H9 (cell line): ENCODE measurements around the gene SLIT1. TPM values are rescaled to one million over a fixed set of nuclear protein-coding genes. Genes with fewer than 3 reads are reported as not detected.

Source experiments
- DNase-seq: peaks from one replicate; pipeline ENCODE4 v3.0.0-alpha.2; 2017
- H2AFZ ChIP-seq: one replicate; pipeline ENCODE4 v1.6.1; 2013; ENCODE audit warnings: mild to moderate bottlenecking, low read length, control low read depth, moderate library complexity
- H2AK5ac ChIP-seq: 2 replicates; pipeline ENCODE4 v1.6.1; 2013; ENCODE audit warnings: low read length, control low read depth, mixed read lengths; ENCODE audit not compliant: insufficient read length
- H2BK120ac ChIP-seq: one replicate; pipeline ENCODE4 v1.6.1; 2013; ENCODE audit warnings: low read depth, mild to moderate bottlenecking, low read length, control low read depth, inconsistent platforms; ENCODE audit not compliant: poor library complexity, severe bottlenecking
- H2BK12ac ChIP-seq: 2 replicates; pipeline ENCODE4 v1.6.1; 2013; ENCODE audit warnings: low read length, control low read depth, mixed read lengths, low read depth; ENCODE audit not compliant: insufficient read length
- H2BK15ac ChIP-seq: 2 replicates; pipeline ENCODE4 v1.6.1; 2013; ENCODE audit warnings: low read depth, low read length, control low read depth
- H2BK20ac ChIP-seq: one replicate; pipeline ENCODE4 v1.6.1; 2013; ENCODE audit warnings: low read depth, mild to moderate bottlenecking, low read length, control low read depth, inconsistent platforms; ENCODE audit not compliant: poor library complexity, severe bottlenecking
- H2BK5ac ChIP-seq: 2 replicates; pipeline ENCODE4 v1.6.1; 2013; ENCODE audit warnings: low read length, control low read depth, mixed read lengths; ENCODE audit not compliant: insufficient read length
- H3K14ac ChIP-seq: 2 replicates; pipeline ENCODE4 v1.6.1; 2013; ENCODE audit warnings: low read length, control low read depth; ENCODE audit not compliant: insufficient read depth
- H3K18ac ChIP-seq: 2 replicates; pipeline ENCODE4 v1.6.1; 2013; ENCODE audit warnings: low read depth, mild to moderate bottlenecking, mixed read lengths, low read length, control low read depth; ENCODE audit not compliant: insufficient read length
- H3K23ac ChIP-seq: 2 replicates; pipeline ENCODE4 v1.6.1; 2013; ENCODE audit warnings: low read length, control low read depth, mixed read lengths, low read depth; ENCODE audit not compliant: insufficient read length
- H3K23me2 ChIP-seq: 2 replicates; pipeline ENCODE4 v1.6.1; 2013; ENCODE audit warnings: low read depth, mild to moderate bottlenecking, mixed read lengths, low read length, control low read depth; ENCODE audit not compliant: insufficient read length, poor library complexity, severe bottlenecking
- H3K27ac ChIP-seq: 2 replicates; pipeline ENCODE4 v1.5.1; 2013; ENCODE audit warnings: low read length, control low read depth, mixed read lengths, low read depth; ENCODE audit not compliant: insufficient read length
- H3K27me3 ChIP-seq: 2 replicates; pipeline ENCODE4 v1.6.1; 2013; ENCODE audit warnings: low read length, control low read depth, inconsistent platforms; ENCODE audit not compliant: insufficient read depth
- H3K4ac ChIP-seq: 2 replicates; pipeline ENCODE4 v1.6.1; 2013; ENCODE audit warnings: low read depth, mild to moderate bottlenecking, control low read depth, inconsistent platforms, low read length, moderate library complexity
- H3K4me1 ChIP-seq: 2 replicates; pipeline ENCODE4 v1.6.1; 2013; ENCODE audit warnings: low read length, control low read depth, inconsistent platforms; ENCODE audit not compliant: insufficient read depth
- H3K4me2 ChIP-seq: 2 replicates; pipeline ENCODE4 v1.6.1; 2013; ENCODE audit warnings: low read length, control low read depth, mixed read lengths; ENCODE audit not compliant: insufficient read length, insufficient read depth
- H3K56ac ChIP-seq: 2 replicates; pipeline ENCODE4 v1.6.1; 2013; ENCODE audit warnings: low read depth, mild to moderate bottlenecking, mixed read lengths, low read length, control low read depth; ENCODE audit not compliant: insufficient read length
- H3K79me1 ChIP-seq: 2 replicates; pipeline ENCODE4 v1.6.1; 2013; ENCODE audit warnings: low read depth, mild to moderate bottlenecking, moderate library complexity, low read length, control low read depth, inconsistent platforms; ENCODE audit not compliant: insufficient read depth, poor library complexity, severe bottlenecking
- H3K79me2 ChIP-seq: 2 replicates; pipeline ENCODE4 v1.6.1; 2013; ENCODE audit warnings: low read length, control low read depth, inconsistent platforms; ENCODE audit not compliant: insufficient read depth
- H3K9ac ChIP-seq: 2 replicates; pipeline ENCODE4 v1.6.1; 2013; ENCODE audit warnings: low read length, control low read depth, mixed read lengths; ENCODE audit not compliant: insufficient read length; ENCODE audit errors: extremely low read depth
- H3K9me3 ChIP-seq: one replicate; pipeline ENCODE4 v1.6.1; 2013; ENCODE audit warnings: low read depth, low read length, inconsistent platforms; ENCODE audit not compliant: control insufficient read depth
- H3T11ph ChIP-seq: one replicate; pipeline ENCODE4 v1.6.1; 2013; ENCODE audit warnings: mild to moderate bottlenecking, low read length, control low read depth, inconsistent platforms
- H4K20me1 ChIP-seq: one replicate; pipeline ENCODE4 v1.6.1; 2013; ENCODE audit not compliant: control insufficient read depth, insufficient read length, insufficient read depth
- H4K5ac ChIP-seq: 2 replicates; pipeline ENCODE4 v1.6.1; 2013; ENCODE audit warnings: low read depth, mild to moderate bottlenecking, mixed read lengths, low read length, control low read depth; ENCODE audit not compliant: insufficient read length
- H4K8ac ChIP-seq: replicated peaks from 2 replicates; pipeline ENCODE4 v1.6.1; 2013; ENCODE audit warnings: low read length, control low read depth, mixed read lengths, low read depth; ENCODE audit not compliant: insufficient read length
- H4K91ac ChIP-seq: 2 replicates; pipeline ENCODE4 v1.6.1; 2013; ENCODE audit warnings: low read depth, mild to moderate bottlenecking, moderate library complexity, mixed read lengths, low read length, control low read depth; ENCODE audit not compliant: insufficient read length
- H3K27ac Mint-ChIP-seq, 3 experiments: 2 replicates in 2 of 3; 3 replicates in 1 of 3; pipeline ENCODE4 v1.8.0; 2020 to 2021; ENCODE audit warnings: mixed read lengths in 3 of 3, mild to moderate bottlenecking in 1 of 3, moderate library complexity in 1 of 3
- H3K27me3 Mint-ChIP-seq: 2 replicates; pipeline ENCODE4 v1.8.0; 2021; ENCODE audit warnings: low read depth, mild to moderate bottlenecking, moderate library complexity, mixed read lengths
- H3K36me3 Mint-ChIP-seq, 3 experiments: 2 replicates in 2 of 3; 3 replicates in 1 of 3; pipeline ENCODE4 v1.8.0; 2020 to 2021; ENCODE audit warnings: low read depth in 3 of 3, mixed read lengths in 3 of 3; ENCODE audit not compliant: insufficient read depth in 1 of 3
- H3K4me1 Mint-ChIP-seq, 2 experiments: 2 replicates each; pipeline ENCODE4 v1.8.0; 2020; ENCODE audit warnings: mixed read lengths in 2 of 2
- H3K4me3 Mint-ChIP-seq, 2 experiments: 2 replicates in 1 of 2; 3 replicates in 1 of 2; pipeline ENCODE4 v1.8.0; 2020 to 2021; ENCODE audit warnings: mild to moderate bottlenecking in 2 of 2, mixed read lengths in 2 of 2, moderate library complexity in 1 of 2
- H3K9me3 Mint-ChIP-seq, 2 experiments: 2 replicates in 1 of 2; 3 replicates in 1 of 2; pipeline ENCODE4 v1.8.0; 2020; ENCODE audit warnings: mild to moderate bottlenecking in 2 of 2, mixed read lengths in 2 of 2, moderate library complexity in 1 of 2
- WGBS: extraction: QIAGEN DNeasy Blood & Tissue Kit; methylation state at CpG from one replicate; pipeline ENCODE4 v1.1.7; 2013; ENCODE audit warnings: missing lambda C conversion rate, low lambda C conversion rate, mixed read lengths; ENCODE audit not compliant: insufficient read length; ENCODE audit errors: extremely low coverage; 5-methylcytosine and 5-hydroxymethylcytosine counted together
- total RNA-seq: library from RNA; stranded (reverse); gene quantifications from 2 replicates; pipeline ENCODE4 v1.2.1, GENCODE V29; 2021
- TF ChIP-seq, protein P1 (sequence below): fragments of 200-600 bp; sonication (generic); conservative IDR thresholded peaks from 3 replicates; pipeline ENCODE4 v1.8.0; 2021; ENCODE audit warnings: antibody characterized with exemption, mild to moderate bottlenecking

The SLIT1 gene
- total RNA-seq, 1 experiment from 2014 or later: 0.57 TPM

DNA sequence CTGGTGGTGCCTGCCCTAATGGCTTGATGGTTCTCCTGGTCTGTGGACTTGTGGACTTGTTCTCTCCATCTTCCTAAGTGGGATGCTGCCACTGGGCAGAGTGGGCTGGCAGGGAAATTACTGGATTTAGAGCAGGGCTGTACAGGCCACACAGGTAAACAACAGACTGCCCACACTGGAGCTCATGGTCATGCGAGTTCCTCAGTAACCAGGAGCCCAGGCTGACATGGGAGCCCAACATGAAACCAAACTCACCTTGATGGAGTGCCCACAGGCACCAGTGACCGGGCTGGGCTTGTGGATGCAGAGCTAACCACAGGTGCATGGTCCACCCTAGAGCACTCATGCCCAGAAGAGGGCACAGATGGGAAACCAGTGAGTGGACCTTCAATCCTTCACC lies 116.7 kb downstream of the SLIT1 start:
- Mint-ChIP-seq H3K27ac (no peak overlapping the region), H3K4me1 (peaks cover 26 to 31% of the 10 kb centered on the region in 2 experiments), H3K36me3 (peaks cover 0 to 5% (median 4%) of the 10 kb centered on the region in 3 experiments; a peak in 3 of 7 replicates), H3K27me3 (peaks cover 24% of the 10 kb centered on the region), H3K9me3 (peaks cover 5 to 7% of the 10 kb centered on the region in 2 experiments; a peak in 2 of 5 replicates), H3K4me3 (no peak overlapping the region)
- Histone ChIP-seq H3K56ac (no peak overlapping the region), H3K4me1 (no peaks in the 10 kb centered on the region), H2BK120ac (no peak overlapping the region), H2AK5ac (no peak overlapping the region), H3K4me2 (no peak overlapping the region), H3K23me2 (no peaks in the 10 kb centered on the region), H3K27me3 (no peaks in the 10 kb centered on the region), H2BK15ac (no peak overlapping the region), H3K23ac (no peak overlapping the region), H3K27ac (no peak overlapping the region), H3K79me1 (no peaks in the 10 kb centered on the region), H2AFZ (no peak overlapping the region), H4K91ac (no peak overlapping the region), H3K9ac (no peak overlapping the region), H3K18ac (no peak overlapping the region), H4K8ac (no peak overlapping the region), H2BK5ac (no peak overlapping the region), H2BK12ac (no peak overlapping the region), H2BK20ac (no peak overlapping the region), H4K20me1 (no peaks in the 10 kb centered on the region), H3K79me2 (no peaks in the 10 kb centered on the region), H4K5ac (no peak overlapping the region), H3K14ac (no peak overlapping the region), H3T11ph (no peak overlapping the region), H3K4ac (no peak overlapping the region), H3K9me3 (no peaks in the 10 kb centered on the region)
- DNase-seq: no peak
- TF ChIP-seq, protein P1, sequence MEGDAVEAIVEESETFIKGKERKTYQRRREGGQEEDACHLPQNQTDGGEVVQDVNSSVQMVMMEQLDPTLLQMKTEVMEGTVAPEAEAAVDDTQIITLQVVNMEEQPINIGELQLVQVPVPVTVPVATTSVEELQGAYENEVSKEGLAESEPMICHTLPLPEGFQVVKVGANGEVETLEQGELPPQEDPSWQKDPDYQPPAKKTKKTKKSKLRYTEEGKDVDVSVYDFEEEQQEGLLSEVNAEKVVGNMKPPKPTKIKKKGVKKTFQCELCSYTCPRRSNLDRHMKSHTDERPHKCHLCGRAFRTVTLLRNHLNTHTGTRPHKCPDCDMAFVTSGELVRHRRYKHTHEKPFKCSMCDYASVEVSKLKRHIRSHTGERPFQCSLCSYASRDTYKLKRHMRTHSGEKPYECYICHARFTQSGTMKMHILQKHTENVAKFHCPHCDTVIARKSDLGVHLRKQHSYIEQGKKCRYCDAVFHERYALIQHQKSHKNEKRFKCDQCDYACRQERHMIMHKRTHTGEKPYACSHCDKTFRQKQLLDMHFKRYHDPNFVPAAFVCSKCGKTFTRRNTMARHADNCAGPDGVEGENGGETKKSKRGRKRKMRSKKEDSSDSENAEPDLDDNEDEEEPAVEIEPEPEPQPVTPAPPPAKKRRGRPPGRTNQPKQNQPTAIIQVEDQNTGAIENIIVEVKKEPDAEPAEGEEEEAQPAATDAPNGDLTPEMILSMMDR: no peak
- no CpG with 5 or more reads among the region's 2 CpGs for WGBS
